Right lung (tissue), 10 donors: ENCODE results near the gene CPNE8. TPM values are rescaled to one million over a fixed set of nuclear protein-coding genes. Genes with fewer than 3 reads are reported as not detected.

ENCODE experiments used
- DNase-seq, 2 donors: peaks; one replicate each; pipeline ENCODE4 v3.0.0-alpha.2; 2013
- long read RNA-seq, 8 donors: transcript quantifications; one replicate each; lab custom pipeline, GENCODE V29; 2026
- polyA plus RNA-seq, 5 donors: library from polyadenylated mRNA; unstranded; fragments of 120-200 nt; gene quantifications; one replicate each; pipeline versions ENCODE4 v1.2.1 to v1.2.3, GENCODE V29; 2013; ENCODE audit warnings: inconsistent platforms in 1 of 5, low replicate concordance in 1 of 5; ENCODE audit not compliant: insufficient read length in 5 of 5, insufficient read depth in 1 of 5

CPNE8 gene
- polyA plus RNA-seq, result 10 to 100 TPM in 1 of 5 donors, 1 to 10 TPM in 4; 6.5 to 13.1 (median 7.9) TPM
- long read RNA-seq, donor 1, partial matches to known transcripts, result 0 of 3 reads
- long read RNA-seq, donor 1, other reads (novel, unspliced or antisense), result 0 of 3 reads
- long read RNA-seq, donor 2, partial matches to known transcripts, result 0 of 1 reads
- long read RNA-seq, donor 2, other reads (novel, unspliced or antisense), result 0 of 1 reads
- long read RNA-seq, donor 3, result 0 reads
- long read RNA-seq, donor 4, partial matches to known transcripts, result 0 of 1 reads
- long read RNA-seq, donor 4, other reads (novel, unspliced or antisense), result 0 of 1 reads
- long read RNA-seq, donor 5, partial matches to known transcripts, result 0 of 3 reads
- long read RNA-seq, donor 5, other reads (novel, unspliced or antisense), result 0 of 3 reads
- long read RNA-seq, donor 6, partial matches to known transcripts, result 0 of 1 reads
- long read RNA-seq, donor 6, other reads (novel, unspliced or antisense), result 0 of 1 reads
- long read RNA-seq, donor 7, result 0 reads
- long read RNA-seq, donor 8, result 0 reads

DNA sequence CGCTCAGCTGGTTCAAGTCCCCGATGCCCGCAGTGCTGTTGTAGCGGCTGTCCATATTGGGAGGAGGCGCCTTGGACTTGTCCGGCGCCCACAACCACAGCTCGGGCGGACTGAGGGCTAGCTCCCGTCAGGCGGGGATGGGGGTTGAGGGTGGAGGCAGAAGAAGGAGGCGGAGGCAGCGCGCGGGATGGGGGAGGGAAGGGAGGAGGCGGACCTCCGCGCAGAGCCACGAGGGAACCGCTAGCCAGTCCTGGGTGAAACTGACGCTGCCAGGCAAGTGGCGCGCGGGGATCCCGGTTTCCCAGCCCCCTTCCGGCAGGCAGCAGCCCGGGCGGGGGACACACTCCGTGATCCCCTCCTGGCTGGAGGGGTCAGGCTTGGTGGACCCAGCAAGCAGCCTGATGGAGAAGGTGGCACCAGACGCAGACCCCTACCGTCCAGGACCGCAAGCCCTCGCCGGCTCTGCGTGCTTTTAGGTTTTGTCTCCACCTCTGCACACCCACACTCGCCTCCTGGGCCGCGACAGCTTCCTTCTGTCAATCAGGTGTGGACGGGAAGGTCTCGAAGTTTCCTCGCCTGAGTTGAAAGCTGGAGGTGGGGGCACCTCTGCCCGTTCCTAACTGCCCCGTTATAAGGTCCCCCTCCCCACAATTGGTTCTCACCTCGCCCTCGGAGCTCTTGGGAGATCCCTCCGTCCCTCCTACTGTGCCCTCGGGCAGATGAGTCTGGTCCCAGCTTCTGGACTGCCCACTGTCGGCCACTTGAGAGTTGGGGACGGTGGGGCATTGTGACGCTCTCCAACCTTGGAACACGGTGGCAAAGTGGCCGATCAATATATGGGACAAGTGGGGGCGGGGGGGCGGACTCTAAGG is at the start of gene CPNE8:
Gene CPNE8, minus strand, starts transcription at position 112 of the 872 bp plus-strand sequence. Its CDS starts 57 bp downstream, at position 55.
- DNase-seq, result peak; percentile 30 to 31

DNA sequence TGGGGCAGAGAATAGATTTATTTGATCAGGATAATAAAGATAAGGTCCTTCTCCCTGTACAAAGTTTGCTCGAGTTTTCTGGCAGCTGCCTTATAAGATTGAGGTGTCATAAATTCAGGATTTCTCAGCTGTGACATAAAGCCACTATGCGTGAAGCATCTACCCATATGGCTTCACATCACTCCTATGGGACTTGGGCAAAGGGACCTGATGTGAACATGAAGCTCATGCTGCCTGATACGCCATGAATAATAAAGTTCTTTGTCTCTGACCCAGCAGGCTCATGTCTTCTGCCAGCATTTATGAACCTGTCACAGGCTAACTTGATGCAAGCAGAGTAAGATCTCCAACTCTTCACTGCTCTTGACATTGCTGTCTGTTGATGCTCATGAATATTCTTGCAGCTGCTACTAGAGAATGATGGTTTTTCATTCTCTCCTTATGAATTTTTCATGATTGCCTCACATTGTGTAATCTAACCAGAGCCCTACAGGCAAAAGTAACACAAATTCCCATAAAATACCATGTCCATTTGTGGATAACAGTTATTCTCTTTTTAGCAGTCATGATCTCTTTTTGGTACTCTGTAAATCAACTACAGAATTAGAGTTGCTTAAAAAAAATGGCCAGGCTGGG is 49.0 kb upstream of the CPNE8 start:
- no peak for DNase-seq

DNA sequence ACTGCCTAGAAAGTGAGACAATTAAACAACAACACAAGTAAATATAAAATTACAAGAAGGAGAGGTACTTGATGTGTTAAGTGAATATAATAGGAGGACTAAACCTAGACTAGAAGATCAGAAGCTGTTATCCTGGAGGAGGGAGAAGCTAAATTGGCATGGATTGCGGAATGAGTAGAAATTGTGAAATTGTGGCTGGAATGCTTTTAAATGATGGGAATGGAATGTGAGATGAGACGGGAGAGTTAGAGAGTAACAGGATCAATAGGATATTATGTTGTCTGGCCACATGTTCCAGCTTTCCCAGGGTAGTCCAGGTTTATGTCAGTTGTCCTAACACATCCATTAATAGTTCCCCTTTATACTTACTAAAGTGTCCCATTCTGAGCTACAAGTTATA is 44.0 kb upstream of the CPNE8 start:
- no peak for DNase-seq

DNA sequence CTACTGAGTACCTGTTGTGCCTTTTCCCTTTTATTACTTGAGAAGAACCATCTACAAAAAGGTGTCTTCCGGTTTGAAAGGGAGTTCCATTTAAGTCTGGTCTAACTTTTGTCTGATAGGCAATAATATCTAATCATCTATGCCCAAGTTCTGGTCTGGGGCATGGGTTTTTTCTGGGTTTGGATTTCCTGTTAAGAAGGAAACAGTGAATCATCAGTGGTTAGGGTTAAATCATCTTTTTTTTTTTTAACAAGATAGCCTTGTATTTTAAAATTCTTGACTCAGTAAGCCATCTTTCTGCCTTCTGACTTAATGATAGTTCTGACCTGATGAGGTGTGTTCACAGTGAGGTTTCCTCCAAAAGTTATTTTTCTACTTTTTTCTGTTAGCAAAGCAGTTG is 29.3 kb upstream of the CPNE8 start:
- no peak for DNase-seq

DNA sequence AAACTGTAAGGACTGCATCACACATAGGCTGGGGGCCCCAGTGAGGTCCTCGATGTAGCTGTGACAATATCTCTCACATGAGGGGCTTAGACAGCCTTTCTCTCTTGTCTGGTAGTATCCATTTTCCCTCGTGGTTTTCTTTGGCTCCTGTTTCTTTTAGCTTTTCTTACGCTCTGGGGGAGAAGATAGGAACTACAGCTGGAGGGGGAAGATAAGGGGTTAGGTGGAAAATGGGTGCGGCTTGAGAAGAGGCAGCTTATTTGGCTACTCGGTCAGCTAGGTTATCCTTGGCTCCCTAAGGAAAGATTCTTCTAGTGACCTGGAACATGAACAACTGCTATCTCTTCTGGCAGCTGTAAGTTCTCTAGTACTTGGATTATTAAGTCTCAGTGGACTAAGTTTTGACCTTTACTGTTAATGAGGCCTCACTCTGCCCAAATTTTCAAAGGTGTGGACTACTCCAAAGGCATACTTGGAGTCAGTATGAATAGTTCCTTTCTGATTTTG is 28.7 kb upstream of the CPNE8 start:
- no peak for DNase-seq

DNA sequence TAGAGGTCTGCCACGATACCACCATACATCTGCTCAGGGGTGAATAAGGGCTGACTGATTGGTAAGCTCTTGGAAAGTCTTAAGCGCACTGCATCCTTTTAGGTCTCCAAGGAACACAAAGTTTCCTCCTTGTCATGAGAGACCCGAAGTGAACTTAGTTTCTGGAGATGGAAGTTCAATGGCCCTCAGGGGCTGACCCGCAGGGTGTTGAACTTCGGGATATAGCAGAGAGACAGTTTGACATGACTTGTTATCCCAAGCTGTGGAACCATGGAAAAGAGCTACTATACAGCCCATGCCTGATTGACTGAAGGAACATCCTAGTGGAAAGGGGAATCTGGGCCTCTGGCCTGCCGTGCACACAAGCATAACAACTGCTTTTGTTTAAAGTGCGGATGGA is 26.9 kb upstream of the CPNE8 start:
- DNase-seq, result no peak

DNA sequence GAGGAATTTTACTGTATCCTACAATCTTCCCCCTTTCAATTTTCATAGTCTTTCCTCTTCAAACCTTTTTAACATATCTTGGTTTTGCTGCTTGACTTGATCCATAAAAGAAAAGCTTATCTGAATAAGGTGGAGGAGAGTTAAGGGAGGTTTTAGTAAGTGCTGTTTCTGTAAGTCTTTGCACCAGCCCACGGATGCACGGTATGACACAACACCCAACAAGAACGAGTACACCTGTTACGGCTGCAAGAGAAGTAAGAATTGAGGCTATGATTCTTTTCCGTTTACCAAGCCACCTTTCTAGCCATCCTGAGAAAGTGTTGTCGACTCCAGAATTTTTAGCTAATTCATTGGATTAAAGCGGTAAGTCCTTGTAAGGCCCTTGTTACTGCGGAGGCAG is 26.1 kb upstream of the CPNE8 start:
- no peak for DNase-seq

DNA sequence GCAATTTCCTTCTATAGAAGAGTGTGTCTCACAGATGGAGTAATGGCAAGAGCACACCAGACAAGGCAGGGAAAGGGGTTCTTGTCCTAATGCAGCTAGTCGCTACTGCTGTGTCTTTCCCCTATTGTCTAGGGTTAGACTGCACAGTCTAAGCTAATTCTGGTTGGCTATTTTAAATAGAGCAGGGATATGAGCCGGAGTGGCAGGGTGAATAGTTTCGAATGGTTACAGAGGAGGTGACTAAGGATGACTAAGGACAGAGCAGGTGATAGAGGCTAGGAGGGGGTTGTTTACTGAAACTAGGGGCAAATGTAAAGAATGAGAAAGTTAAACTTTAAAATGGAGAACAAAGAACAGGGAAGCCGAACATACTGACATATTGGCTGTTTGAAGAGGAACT is 25.6 kb upstream of the CPNE8 start:
- no peak for DNase-seq

DNA sequence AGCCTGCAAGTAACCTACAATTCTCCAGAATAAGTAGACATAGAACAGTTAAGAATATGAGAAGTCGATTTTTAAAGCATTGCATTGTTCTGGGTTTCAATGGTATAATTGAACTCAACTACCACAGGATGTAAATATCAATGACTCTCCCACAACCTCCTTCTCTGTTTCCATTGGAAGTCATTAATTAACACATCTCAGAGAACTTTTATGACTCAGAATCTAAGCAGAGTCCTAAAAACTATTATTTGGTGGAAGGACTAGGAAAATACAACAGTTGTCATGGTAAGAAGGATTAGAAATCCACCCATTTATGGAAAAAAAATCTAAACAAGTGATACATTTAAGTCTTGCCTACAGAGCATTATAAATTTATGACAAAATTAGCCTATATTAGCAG is 21.1 kb upstream of the CPNE8 start:
- no peak for DNase-seq

DNA sequence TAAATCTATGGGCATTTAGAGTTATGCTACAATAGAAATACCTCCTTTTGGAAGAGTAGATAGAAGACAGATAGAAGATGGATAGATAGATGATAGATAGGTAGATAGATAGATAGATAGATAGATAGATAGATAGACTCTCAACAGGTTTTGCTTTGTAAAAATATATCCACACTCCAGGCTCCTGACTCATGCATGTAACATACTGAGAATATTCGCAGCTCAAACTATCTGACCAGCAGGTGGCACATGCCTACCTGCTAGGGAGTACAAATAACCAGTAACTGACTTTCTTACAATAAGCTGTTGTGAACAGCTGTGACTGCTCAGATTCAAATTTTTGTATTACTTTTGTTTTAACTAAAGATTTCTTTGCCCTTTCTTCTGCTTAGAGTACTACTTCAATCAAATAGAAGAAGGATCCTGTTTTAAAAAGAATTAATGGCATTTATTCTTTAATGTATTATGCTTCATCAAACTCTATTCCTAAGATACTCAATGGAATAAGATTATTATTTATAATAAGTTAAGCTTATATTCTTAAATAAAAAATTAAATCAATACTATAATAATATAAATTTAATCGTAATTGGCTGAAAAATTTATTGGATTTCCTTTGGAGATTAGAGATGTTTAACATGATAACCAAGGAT is 15.8 kb upstream of the CPNE8 start:
- peak in 1 of 2 donors; percentile 13 for DNase-seq

DNA sequence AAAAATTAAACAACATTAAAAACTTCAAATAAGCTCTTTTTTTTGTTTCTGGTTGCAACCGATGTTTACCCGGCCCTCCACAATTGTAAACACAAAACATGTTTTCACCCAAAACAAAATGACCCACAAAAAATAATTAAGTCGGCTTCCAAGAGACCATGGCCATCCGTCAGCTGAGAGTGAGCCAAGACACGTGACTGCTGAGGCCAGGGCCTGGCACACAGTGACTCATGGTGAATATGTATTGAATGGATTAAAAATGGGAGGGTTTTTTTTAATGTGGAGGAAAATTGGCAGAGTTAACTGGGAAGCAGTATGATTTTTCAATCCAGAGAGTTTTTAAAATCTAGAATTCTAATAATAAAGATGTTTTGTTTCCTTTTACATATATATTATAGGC is 13.8 kb upstream of the CPNE8 start:
- no peak for DNase-seq

DNA sequence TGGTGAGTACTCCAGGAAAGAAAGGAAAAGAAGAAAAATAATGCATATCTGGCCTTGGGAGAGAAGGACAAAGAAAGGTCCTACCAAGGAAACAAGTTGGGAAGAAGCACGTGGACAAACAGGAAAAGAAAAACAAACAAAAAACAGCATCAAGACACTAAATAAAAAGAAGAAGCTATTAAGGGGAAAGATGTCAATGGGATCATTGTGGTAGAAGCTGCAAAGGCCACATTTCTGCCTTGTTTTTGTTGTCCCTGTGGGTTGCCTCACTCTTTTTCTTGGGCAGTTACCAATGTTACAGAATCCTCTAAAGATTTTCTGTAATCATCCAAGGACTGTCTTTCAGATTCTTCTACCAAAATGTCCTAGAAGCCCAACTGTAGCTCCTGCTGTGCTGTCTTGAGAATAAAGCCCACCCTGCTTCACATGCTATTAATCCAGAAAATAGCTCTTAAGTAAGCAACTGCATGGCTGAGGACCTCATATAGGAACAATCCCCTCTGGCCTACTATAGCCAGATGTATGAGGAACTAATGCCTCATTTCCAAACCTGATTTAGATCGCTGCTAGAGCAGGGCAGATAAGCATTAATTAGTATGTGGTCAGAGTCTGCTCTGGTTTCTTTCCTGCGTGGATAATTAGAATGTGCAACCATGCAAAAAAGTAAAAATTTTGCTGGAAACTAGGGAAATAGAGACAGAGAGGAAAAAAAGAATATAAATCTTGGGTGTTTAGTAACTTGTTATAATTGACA is 10.2 kb upstream of the CPNE8 start:
- no peak for DNase-seq

DNA sequence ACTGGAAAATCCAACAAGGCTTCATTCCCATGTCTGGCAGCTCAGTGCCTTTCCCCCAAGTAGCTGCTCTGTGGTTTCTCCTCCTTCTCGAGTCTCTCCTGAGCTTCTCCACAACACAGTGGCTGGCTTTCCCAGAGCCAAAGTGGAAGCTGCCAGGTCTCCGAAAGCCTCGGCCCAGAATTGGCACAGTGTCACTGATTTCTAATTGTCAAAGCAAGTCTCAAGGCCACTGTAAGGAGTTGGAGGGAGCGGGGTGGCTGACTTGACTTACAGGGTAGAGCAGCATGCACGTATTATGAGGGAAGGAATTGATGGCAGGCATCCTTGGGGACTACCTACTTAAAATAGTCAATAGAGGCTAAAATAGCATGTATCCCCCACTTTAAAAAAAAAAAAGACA is 6.7 kb upstream of the CPNE8 start:
- no peak for DNase-seq

DNA sequence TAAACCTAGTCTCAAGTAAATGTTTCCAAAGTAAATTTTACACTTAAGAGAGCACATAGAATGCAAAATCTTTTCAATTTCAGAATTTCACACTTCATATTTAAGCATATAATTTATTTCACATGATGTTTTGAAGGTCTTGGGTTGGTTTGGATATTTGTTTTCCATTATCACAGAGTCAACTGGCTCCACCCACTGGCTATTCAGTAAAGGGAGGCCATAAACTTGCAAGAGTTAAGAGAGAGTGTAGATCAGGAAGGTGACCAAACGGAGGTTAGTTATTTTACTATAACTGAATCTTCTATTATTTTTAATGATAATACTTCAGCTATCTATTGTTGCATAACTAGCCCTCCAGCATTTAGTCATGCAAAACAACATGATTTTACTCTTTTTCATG is 6.2 kb upstream of the CPNE8 start:
- no peak for DNase-seq

DNA sequence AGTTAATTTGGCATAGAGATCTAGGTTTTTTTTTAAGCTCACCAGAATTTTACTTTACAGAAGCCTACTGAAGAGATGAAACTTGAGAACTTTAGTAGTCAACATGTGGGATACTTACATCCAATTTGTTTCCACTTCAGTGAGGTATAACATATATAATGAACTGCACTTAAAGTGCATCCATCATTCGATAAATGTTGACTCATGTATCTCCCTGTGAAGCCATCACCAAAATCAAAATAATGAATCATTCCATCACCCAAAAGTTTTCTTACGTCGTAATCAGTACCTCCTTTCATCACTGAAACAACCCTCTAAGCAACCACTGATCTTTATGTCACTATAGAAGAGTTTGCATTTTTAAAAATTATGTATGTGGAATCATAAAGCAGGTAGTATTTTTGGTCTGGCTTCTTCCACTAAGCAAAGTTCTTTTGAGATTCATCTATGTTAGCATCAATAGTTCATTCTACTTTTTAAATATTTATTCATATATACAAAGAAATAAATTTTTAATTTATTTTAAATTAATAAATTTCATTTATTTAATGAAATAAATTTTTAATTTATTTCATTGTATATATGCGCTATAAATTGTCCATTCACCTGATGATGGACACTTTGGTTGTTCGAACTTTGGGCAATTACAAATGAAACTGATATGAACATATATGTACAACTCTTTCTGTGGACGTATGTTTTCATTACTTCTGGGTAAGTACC is 2.0 kb upstream of the CPNE8 start:
- DNase-seq, result no peak

DNA sequence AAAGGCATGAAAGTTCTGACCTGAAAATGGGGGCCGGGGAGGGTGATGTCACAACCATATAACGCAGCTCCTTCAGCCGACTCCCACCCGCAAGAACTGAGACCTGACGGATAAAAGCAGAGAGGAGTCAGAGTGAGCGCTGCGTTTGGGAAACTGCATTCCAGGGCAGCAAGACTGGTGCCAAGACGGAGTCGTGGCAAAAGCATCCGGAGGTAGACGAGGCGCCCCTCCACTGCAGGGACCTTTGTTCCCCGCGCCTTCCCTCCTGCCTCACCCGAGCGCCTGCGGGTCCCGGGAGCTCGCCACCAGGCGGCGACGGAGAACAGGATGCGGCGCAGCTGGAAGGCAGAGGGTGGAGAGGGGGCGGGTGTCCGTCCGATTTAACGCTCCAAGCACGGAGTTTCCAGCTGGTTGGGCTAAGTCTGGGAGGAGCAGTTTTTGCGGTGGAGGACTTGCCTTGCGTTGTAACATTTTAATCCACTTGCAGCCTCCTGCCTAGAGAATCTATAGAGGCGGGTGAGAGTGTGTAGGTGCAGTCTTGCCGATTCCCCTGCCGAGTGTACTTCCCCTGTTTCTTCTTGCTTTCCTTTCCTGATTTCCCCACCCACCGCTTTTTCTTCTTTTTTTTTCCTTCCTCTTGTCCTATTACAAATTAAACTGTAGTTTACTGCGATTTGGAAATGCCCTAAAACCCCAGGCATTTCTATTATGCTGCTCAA is 1.2 kb upstream of the CPNE8 start:
- DNase-seq, result peak; percentile 78 to 85

DNA sequence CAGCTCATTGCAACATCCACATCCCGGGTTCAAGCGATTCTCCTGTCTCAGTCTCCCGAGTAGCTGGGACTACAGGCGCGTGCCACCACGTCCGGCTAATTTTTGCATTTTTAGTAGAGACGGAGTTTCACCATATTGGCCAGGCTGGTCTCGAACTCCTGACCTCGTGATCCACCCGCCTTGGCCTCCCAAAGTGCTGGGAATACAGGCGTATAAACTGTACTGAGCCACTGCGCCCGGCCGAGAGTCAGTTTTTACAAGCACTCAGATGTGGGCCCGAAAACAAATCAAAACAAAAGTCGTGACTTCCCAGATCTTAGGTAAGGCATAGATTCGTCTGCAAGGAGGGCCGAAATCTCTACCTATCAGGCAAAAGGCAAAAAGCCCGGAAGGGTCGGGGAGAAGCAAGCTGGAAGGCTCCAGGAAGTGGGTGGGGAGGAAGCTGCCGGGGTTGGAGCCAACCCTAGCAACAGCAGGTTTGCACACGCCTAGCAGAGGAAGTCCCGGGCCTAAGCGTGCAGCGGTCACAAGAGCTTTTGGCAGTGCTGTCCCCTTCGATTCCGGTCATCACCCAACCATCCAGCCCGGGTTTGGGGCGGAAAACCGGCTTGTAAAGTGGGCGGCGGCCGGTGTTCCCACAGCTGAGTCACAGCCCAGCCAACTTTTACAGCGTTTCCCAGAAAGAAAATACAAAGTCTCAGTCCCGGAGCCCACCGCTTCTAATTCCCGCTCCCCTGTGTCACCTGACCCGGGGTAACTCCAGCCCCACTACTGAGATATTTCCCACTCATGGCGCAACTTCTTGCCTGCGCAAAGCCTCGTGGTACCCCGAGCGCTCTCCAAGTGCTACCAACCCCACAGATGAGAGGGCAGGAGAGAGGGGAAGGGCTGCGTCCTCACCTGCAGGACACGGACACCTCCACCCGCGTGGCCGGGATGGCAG is 583 bp downstream of the CPNE8 start:
- peak; percentile 34 to 42 for DNase-seq

DNA sequence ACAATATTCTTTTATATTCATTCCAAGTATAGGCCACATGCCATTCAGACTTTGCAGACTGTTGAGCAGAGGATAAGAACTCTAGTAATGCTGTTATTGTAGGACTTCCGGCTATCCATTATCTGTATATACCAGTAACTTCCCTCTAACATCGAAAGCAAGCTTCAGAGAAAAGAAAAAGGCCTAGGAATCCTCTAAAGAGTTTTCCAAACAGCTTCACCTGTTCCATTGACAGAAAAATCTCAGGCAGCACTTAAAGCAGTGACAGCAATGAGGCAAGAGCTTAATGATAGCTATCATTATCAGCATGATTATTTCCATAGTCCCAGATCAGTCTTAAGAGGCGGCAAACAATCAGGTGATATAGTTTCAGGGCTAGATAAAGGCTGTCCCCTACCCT is 1.8 kb downstream of the CPNE8 start:
- DNase-seq, result no peak
